Activated CD8-positive, alpha-beta memory T cell treated with anti-CD3 and anti-CD28 coated beads, Interleukin-2, amount 50 U/mL, for 1 hour (primary cell): Measurements from ENCODE around the gene BMP4.
"Not testable (repeated sequence)": the region's sequence is repeated elsewhere in the genome, so short reads cannot be mapped to it uniquely, and the experiment has no call there.

Experiments used
- DNase-seq: peaks from one replicate; pipeline ENCODE4 v3.0.0-alpha.2; 2020; ENCODE audit errors: extremely low read depth

The BMP4 gene

DNA sequence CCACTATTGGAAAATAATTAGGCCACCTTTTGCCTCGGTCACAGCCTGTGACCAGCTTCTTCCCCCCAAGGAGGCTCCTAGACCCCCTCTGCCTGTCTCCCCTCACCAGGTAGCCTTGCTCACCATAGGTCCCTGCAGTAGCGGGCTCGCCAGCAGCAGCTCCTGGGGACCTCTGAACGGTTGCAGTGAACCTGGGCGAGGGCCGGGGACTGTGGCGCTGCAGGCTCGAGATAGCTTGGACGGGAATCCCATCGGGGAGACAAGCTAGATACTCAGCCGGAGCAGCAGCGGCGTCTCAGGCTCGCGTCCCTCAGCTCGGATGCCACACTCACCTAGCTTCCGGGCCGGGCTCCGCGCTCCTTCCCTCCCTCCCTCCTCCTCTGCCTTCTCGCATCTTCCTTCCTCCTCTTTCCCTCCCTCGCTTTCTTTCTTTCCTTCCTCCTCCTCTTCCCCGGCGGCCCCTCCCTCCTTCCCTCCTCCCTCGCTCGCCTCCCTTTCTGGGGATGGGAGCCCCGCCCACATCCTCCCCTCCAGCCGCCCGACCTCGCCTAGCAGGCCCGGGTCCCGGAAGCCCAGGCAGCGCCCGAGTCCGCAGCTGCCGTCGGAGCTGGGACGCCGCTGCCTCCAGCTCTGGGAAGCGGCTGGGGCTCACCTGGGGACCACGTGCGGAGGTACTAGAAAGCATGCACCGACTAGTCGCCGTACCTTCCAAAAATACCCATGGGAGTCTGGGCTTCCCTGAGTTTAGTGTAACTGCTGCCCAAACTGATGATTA lies at the start of gene BMP4:
TSS of gene BMP4 (minus strand) at position 399 of the 775 bp plus-strand sequence. CDS start 4,603 bp downstream, outside the sequence.
- no peak for DNase-seq

DNA sequence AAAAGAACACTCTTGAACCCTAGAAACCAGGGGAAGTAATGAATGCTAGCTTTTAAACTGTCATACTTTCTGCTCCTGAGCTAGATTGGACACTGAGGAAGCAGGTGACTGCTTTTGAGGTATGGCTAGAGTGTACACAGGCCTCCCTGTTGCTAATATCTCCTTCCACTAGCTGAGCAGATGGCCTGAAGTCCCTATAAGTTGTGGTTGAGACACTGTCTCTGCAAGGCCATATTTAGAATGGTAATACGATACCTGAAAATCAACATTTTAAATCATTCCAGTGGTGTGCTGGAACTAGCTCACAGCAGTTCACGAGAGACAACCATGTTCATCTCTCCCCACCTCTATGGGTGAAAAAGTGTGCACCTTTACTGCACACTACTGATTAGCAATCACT lies 46.4 kb upstream of the BMP4 start:
- DNase-seq: no peak

DNA sequence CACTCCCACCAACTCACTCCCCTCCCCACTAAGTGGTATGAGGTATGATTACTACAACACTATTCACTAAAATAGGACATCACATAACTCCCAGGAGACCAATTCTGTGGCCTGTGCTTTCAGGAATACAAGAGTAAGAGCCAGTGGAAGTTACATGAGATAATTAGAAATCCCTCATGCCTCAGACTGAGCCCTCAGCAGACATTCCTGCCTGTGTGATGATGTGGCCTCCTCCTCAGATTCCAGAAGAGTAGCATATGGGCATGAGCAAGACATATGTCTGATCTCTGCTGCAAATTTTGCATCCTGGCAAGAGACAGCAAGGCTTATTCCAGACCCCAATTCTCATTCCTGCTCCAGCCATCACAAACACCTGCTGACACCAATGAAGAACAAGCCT lies 46.0 kb upstream of the BMP4 start:
- no peak for DNase-seq

DNA sequence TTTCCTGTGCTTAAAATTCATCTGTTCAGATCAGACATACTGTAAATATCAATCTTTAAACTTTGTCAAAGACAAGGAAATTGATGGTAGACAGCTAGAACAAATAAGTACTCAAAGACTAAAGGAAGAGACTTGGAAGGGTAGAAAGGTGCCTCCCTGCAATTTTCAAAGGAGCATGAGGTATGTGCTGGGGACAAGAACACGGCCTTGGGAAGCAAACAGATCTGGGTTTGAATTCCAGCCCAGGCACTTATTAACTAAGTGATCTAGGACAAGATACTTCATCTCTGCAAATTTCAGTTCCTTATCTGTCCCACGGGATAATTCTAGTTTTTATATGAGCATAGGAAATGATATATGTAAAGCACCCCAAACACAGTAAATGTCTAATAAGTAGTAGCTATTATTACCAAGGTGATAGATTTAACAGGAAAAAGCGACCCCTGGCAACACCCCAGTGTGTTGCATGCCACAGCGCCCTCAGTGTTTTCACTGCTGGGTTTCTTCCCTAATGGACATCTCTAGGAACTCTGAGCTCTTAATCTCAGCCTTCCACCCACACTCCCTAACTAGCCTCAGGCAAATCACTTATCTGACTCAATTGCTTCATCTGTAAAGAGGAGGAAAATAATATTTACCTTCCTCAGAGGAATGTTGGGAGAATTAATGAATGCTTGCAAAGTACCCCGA lies 44.7 kb upstream of the BMP4 start:
- no peak for DNase-seq

DNA sequence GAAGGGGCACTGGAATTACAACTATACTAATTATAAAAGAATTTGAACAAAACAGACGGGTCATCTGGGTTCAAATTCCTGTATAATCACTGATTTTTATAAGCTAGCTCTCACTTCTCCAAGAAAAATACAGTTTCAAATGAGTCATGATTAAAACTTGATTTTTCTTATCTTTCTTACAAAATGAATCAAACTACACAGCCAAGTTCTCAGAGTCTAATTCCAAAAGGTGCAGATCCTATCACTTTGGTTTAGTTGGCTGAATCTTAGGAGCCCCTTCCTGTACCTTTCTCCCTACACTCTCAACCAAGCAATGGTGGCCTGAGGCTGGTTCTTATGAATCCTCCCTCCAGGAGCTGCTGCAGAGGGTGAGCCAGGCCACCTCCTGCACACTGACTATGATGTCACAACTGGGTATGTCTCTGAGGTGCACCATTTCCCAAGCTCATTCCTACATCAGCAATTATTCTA lies 43.8 kb upstream of the BMP4 start:
- no peak for DNase-seq

DNA sequence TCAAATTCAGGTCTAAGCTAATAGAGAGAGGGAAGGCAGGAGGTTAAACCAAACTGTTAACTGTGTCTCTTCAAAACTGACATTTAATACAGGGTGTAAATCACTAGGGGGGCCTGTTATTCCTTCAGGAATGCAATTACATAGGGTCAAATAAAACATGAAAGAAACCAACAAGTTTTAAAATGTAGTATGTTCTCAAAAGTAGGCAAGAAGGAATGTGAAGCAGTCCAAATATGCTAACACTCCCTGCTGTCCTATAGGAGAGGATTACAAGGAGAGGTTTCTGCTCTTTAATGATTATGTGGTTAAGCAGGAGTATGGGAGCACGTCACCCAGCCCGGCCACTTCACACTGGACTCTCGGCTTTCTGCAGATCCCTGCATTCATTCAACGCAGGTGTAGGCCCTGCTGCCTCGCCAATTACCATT lies 42.5 kb upstream of the BMP4 start:
- no peak for DNase-seq

DNA sequence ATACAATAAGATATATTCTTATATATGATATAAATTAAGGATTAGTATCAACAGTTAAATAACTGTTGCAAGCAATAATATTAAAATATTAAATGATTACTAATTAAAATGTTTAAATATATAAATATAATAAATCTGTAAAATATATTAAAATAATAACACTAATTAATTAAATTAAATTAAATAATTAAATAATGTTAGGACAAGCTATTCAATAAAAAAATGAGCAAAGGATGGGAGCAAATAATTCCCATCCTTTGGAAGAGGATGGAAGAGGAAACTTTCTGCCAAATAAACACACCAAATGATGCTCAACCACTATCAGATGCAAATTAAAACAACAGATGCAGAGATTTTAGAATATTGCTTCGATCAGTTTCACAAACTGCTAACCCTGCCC lies 39.4 kb upstream of the BMP4 start:
- DNase-seq: no peak

DNA sequence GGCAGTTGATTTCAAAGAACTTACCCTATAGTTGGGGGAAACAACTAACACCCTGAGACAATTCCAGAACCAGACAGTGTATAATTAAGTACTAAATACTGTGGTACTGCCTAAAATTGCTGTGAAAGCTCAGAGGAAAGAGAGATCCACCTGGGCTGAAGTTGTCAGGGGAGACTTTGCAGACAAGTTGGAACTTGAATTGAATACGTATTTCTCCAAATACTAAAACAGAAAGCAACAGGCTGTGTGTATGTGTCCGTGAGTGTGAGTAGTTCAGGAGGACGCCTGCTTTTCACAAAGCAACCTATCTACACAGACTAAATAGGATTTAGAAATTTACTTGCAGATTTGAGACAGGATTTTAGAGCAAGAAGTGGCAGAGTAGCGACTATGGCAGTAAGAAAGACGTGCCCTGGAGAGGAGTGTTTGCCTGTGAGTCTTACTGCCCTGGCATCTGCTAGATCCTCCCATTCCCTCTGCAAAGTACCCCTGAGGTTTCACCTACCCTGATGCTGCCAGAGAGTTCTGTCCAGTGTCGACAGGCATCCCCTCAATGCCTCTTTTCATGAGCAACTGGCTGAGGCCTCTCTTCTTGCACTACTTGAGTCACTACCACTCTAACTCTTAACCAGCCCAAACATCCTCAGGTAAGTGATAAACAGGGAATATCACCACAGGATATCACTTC lies 37.4 kb upstream of the BMP4 start:
- DNase-seq: no peak

DNA sequence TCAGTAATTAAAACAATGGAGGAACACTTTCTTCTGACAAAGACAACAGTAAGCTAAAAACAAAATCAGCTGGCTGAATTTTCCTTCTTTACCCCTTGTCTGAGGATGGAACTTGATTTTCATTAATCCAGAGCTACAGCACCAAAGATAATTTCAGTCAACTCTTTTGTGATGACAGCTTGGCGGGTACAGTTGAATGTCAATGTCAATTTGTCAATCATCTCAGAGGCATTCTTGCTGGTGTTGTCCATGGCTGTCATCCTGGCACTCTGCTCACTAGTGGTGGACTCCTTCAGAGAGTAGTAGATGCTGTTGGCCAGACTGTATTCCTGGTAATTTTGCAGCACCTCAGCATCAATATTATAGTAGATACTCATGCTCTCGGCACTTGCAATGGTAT lies 34.4 kb upstream of the BMP4 start:
- no peak for DNase-seq

DNA sequence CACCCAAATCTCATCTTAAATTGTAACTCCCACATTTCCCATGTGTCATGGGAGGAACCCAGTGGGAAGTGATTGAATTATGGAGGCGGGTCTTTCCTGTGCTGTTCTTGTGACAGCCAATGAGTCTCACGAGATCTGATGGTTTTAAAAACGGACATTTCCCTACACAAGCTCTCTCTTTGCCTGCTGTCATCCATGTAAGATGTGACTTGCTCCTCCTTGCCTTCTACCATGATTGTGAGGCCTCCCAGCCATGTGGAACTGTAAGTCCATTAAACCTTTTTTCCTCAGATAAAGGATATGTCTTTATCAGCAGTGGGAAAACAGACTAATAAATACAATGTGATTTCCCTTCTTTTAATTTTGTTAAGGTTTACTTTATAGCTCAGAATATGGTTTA lies 30.1 kb upstream of the BMP4 start:
- not testable (repeated sequence) for DNase-seq

DNA sequence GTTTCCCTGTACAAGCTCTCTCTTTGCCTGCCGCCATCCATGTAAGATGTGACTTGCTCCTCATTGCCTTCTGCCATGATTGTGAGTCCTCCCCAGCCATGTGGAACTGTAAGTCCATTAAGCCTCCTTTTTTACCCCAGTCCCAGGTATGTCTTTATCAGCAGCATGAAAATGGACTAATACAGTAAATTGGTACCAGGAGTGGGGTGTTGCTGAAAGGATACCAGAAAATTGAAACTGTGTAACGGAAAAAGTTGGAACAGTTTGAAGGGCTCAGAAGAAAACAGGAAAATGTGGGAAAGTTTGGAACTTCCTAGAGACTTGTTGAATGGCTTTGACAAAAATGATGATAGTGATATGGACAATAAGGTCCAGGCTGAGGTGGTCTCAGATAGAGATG lies 28.3 kb upstream of the BMP4 start:
- not testable (repeated sequence) for DNase-seq

DNA sequence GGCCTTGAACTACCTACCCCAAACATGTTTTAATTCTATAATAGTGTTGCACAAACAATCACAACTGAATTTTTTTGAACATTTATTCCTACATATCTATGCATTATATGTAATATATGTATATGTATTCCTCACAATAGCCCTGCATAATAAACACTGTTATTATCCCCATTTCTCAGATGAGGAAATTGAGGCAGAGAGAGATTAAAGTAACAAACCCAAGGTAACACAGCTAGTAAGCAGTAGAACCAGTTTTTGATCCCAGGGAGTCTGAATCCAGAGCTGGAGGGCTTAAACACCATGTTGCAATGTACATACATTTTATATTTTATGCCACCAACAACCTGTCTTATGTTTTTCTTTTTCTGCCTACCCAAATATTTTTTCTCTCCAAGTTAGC lies 26.5 kb upstream of the BMP4 start:
- no peak for DNase-seq

DNA sequence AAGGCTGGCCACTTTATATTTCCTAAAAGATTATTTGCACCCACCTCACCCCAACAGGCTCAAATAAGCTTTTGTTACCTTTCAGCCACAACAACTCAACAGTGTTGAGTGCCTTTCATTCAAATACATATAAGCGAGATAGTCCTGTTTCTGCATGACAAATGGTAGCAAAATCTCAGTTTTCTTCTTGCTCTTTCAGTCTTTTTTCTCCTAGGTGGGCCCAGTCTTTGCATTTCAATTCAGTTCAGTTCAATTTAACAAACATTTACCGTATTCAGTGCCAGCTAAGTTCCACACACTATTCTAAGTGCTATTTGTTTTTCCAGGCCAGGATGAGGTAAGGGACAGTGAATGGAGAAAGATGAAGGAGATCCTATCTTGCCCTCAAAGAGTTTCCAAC lies 25.9 kb upstream of the BMP4 start:
- no peak for DNase-seq

DNA sequence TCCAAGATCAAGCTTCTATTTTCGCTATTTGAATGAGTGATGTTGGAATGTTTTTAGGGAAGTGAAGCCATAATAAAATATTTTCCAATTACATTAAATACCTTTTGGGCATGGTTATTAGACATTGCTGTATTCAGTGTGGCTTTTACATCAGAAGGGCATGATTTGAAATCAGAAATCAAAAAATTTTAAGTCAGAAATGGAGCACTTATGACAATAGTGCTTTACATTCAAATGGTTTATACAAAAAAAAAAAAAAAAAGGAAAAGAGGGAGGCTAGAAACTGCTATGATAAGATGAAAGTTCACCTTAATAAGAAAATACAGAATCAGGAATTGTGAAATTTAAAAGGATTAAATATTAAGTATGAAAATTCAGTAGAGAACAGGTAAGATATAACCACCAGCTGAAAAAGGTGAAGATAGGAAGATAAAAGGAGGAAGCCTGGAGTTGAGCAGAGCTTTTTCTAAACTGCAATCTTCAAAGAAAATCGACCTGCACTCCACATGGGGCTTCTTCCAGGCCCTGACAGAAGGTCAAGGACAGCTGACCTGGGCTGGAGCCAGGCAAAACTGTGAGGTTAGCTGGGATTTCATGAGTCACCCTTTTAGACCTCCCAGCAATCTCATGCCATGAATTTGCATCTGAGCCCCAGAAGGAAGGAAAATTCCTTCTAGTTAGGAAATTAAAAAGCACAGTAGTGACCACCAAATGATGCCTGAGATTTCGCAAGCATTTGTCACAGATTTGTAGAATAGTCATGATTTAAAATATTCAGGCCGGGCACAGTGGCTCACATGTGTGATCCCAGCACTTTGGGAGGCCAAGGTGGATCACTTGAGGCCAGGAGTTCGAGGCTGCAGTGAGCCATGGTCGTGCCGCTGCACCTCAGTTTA lies 23.4 kb upstream of the BMP4 start:
- DNase-seq: no peak

DNA sequence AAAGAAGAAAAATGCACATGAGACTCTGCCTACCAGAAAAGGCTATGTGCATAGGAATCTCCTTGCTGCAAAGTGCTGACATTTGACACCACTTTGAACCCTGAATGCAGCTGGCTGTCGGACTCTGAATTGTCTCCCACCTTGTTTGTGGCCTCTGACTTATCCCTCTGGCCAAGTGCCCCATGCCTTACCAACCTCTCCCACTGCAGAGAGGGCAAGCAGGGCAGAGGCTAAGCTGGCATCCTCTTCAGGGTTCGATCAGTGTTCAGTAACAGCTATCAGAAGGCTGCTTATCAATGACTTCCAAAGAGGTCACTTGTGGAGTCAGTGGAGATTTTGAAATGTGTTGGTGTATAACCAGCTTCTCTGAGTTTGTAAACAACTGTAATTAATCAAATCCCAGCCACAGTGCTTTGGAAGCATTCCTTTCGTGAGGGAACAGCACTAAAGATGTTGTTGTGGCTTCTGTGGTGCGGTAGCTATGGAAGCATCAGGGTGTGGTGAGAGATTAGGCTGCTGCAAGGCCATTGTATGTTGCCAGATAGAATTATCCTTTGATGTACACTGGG lies 22.6 kb upstream of the BMP4 start:
- DNase-seq: no peak

DNA sequence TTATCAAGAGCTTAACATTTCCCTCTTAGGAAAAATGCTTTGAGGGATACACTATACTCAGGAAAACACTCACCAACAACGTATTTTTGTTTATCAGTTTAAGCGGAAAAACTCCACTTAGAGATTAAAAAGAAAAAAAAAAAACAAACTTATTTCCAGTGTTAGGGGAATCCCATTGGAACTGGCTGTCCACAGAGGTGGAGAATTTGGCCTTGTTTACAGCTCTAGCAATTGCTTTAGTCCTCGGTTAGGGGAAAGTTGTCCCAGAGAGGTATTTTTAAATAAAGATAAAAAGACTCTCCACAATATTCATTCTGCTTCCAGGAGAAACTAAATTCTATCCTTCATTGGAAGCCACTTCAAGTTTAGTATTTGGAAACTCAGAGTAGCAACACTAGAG lies 21.6 kb upstream of the BMP4 start:
- no peak for DNase-seq

DNA sequence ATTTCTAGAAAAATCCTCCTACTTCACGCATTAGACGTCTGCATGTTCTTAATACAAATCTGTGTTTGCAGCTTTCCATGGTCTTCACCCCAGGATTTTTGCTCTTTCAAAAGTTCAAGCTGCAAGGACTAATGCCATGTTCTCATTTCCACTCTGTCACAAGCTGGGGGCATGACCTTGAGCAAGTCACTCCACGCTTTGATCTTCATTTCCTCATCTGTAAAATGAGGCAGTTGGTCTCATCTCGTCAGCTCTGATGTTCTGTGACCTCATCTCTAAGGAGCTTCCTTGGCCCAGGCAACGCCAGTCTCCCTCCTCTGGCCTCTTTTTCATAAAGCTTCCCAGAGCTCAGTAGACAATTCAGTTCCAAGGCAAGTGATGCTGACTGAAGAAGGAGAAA lies 18.8 kb upstream of the BMP4 start:
- no peak for DNase-seq

DNA sequence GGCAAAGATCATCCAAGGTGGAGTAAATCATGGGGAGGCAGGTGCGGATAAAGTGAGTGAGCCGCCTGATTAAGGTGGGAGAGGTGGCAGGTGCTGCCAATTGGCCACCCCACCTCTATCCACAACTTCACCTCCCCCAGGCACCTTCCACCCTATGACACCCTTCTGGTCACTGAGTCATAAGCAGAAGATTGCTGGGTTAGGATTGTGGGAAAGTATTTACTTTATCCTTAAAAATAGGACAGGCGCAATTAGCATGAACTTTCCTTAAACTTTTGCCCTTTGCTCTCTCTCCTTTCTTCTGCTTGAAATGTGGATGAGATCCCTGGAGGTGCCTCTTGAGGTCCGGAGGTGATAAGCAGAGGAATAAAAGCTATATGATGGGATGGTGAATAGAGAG lies 14.9 kb upstream of the BMP4 start:
- DNase-seq: no peak

DNA sequence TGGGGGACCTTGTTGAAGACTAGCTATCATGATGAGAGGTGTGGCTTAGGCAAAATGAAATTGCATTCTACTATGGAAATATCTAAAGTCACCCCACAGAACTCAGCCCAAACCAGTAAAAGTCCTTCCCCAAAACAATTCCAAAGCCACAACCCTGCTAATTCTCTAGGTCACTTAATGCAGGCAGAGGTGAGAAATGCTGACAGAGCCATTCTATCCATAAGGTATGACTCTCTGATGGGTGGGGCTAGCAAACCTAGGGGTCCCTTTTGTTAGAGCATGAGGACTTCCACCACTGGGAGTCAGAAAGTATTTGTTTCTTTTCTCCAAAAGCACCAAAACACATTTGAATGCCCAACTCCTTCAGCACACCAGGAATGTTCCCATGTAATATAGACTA lies 12.7 kb upstream of the BMP4 start:
- DNase-seq: no peak

DNA sequence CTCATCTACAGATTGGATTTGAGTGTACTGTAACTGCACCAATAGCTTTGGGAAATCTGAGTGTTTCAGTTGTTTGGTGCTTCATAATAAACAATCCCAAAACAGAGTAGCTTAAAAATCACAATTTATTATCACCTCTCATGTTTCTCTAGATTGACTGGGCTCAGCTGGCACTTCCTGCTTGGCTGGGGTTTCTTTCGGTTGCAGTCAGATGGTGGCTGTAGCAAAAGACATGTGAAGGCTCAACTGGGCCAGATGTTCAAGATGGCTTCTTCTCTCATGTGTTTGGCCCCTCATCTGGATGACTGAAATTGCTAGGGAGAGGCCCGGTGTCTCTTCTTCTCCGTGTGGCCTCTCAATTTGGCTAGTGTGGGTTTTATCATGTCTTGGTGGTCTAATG lies 12.1 kb upstream of the BMP4 start:
- DNase-seq: no peak

DNA sequence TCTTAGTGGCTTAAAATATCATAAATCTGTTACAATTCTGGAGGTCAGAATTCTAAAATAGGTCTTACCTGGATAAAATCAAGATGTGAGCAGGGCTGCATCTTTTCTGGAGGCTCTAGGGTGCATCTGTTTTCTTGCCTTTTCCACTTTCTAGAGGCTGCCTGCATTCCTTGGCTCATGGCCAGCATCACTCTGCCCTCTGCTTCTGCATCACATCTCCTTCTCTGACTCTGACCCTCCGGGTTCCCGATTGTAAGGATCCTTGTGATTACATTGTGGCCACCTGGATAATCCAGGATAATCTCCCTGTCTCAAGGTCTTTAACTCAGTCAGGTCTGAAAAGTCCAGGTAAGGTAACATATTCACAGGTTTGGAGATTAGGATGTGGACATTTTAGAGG lies 11.0 kb upstream of the BMP4 start:
- DNase-seq: no peak
